Astrocyte of the cerebellum (primary cell): ENCODE results near the gene COL23A1.
A peak's percentile ranks its signal among the peaks of the same experiment; 100 is the strongest.

Source experiments
- DNase-seq: peaks from one replicate; pipeline ENCODE4 v3.0.0-alpha.2; 2011; ENCODE audit warnings: low read depth
- H3K4me3 ChIP-seq: 2 replicates; pipeline ENCODE4 v1.5.1; 2011; ENCODE audit warnings: mild to moderate bottlenecking, low read depth, low read length, moderate library complexity
- CTCF ChIP-seq: IDR thresholded peaks from 2 replicates; pipeline ENCODE4 v1.5.1; 2012; ENCODE audit warnings: low read length, low read depth, moderate library complexity, mild to moderate bottlenecking; ENCODE audit errors: missing control alignments
- in situ Hi-C: cut with HindIII; loops from 2 replicates; pipeline ENCODE4 v1.10.0; 2017; ENCODE audit warnings: low sequenced_read_pairs

The COL23A1 gene

GRCh38 chr5:178279723-178280438 lies 310.3 kb downstream of the COL23A1 start:
- in situ Hi-C loops, result loop anchor here (25.0 kb wide), 1 partner anchor 307 kb away; the partner anchor contains the start of gene COL23A1
- H3K4me3 ChIP-seq, result no peak overlapping the region
- peak; percentile 40 for DNase-seq
- peak; percentile 85 for TF ChIP-seq CTCF

- in situ Hi-C loops, result loop anchor here (25.0 kb wide), 1 partner anchor 308 kb away; the partner anchor contains the start of gene COL23A1
- TF ChIP-seq CTCF, result no peak
- no peak overlapping the region for H3K4me3 ChIP-seq
- no peak for DNase-seq
Measured at GRCh38 chr5:178279026-178279722, 311.0 kb downstream of the COL23A1 start.

GRCh38 chr5:178278358-178279023 lies 311.7 kb downstream of the COL23A1 start:
- no peak overlapping the region for H3K4me3 ChIP-seq
- in situ Hi-C loops, result loop anchor here (25.0 kb wide), 1 partner anchor 309 kb away; the partner anchor contains the start of gene COL23A1

GRCh38 chr5:178277866-178278265 lies 312.3 kb downstream of the COL23A1 start:
- no peak overlapping the region for H3K4me3 ChIP-seq
- no peak for TF ChIP-seq CTCF
- DNase-seq, result no peak
- in situ Hi-C loops, result loop anchor here (25.0 kb wide), 1 partner anchor 309 kb away; the partner anchor contains the start of gene COL23A1

More at GRCh38 chr5:178278358-178279023, 311.7 kb downstream of the COL23A1 start:
- no peak for DNase-seq
- TF ChIP-seq CTCF, result no peak

- TF ChIP-seq CTCF, result no peak
- H3K4me3 ChIP-seq, result no peak overlapping the region
- in situ Hi-C loops, result loop anchor here (25.0 kb wide), 1 partner anchor 310 kb away; the partner anchor contains the start of gene COL23A1
- DNase-seq, result no peak
Measured at GRCh38 chr5:178277346-178277745, 312.8 kb downstream of the COL23A1 start.
